ENCODE results near the gene DMXL2. TPM values are rescaled to one million over a fixed set of nuclear protein-coding genes. Genes with fewer than 3 reads are reported as not detected.

DMXL2 gene
- total RNA-seq, 6 experiments from 2014 or later, result 10.1 to 12.5 (median 10.7) TPM

Other genes starting within 250 kb of the DMXL2 start
- gene SCG3, start 58.7 kb upstream of the DMXL2 start, total RNA-seq (2021; fragmentation: NEBNext Ultra II Directional; extraction: Animal tissue kit (Norgen Biotek cat#: 25700)), result not detected
- 10 to 100 TPM; 10.0 to 16.5 (median 12.7) TPM for gene LYSMD2, start 114.9 kb upstream of the DMXL2 start, total RNA-seq (2021; fragmentation: NEBNext Ultra II Directional; extraction: Animal tissue kit (Norgen Biotek cat#: 25700))
- gene TMOD2, start 128.8 kb upstream of the DMXL2 start, total RNA-seq (2021; fragmentation: NEBNext Ultra II Directional; extraction: Animal tissue kit (Norgen Biotek cat#: 25700)), result 10 to 100 TPM; 11.0 to 14.9 (median 13.5) TPM
- 10 to 100 TPM; 56.4 to 68.8 (median 59.9) TPM for gene TMOD3, start 206.9 kb upstream of the DMXL2 start, total RNA-seq (2021; fragmentation: NEBNext Ultra II Directional; extraction: Animal tissue kit (Norgen Biotek cat#: 25700))